ENCODE data around the gene CACNA2D3.

Gene CACNA2D3

DNA sequence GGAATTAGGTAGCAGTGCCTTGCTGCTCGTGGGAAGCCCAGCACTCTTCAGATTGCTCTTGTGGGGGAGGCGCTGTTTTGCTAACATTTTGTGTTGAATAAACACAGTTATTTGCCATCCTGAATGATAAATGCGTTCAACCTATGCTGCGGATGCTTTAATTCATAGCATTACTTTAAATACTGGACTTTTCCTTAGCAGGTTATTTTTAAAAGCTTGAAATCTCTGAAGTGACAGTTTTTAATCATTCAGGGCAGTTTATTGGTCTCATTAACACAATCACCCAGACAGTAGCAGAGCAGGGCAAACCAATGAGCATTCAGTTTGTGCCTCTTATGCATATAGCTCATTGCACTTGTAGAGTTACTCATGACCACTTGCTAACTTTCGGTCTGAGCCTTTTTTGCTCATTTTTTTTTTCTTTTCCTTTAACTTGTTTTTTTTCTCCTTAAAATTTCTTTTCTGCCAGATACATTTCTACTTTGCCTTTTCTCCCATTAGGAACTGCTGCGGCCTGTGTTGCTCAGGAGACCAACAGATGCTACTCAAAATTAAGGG lies 5.2 kb downstream of the CACNA2D3 start:
- no peak for DNase-seq

GRCh38 chr3:54131026-54131605 lies 8.8 kb downstream of the CACNA2D3 start:
- DNase-seq: no peak

- no peak for DNase-seq
These were observed 9.5 kb downstream of the CACNA2D3 start for GRCh38 chr3:54131890-54132289.

- no peak for DNase-seq
These were observed 10.3 kb downstream of the CACNA2D3 start for GRCh38 chr3:54132685-54133084.

- no peak for DNase-seq
These were observed 10.8 kb downstream of the CACNA2D3 start for GRCh38 chr3:54133196-54133595.

DNA sequence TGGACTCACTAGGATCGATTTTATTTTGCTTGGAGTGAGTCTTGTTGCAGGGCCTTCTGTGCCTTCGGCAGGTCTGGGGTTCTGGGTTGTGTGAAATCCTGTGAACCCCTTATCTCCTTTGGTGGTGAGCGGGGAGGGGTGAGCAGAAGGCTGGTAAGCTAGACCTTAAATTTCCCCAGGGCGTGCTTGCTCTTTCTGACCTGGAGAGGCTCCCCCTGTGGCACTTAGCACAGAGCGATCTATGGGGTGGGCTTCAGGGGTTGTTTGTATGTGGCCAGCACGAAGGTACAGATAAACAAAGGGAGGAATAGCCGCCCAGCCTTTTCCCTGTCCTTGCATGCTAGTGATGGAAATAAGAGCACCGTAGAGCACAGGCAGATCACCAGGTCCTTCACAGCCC lies 11.8 kb downstream of the CACNA2D3 start:
- DNase-seq: no peak

DNA sequence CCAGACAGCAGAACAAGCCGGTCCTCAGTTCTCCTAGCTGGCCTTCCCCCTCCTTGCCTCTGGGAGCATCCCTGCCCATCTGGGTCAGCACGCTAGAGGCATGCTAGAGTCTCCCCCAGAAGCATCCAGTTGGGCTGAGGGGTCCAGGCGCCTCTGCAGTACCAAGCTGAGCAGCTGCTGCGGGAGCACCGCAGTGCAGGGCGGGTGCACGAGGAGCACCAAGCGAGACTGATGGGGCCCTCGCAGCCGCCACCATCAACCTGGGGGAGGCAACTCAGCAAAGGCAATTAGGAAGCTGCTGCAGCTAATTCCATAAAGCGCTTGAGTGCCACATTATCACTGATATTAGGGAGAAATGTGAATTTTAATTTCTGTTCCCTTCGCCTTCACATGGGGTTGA lies 12.4 kb downstream of the CACNA2D3 start:
- DNase-seq: no peak

GRCh38 chr3:54137311-54137710 lies 15.0 kb downstream of the CACNA2D3 start:
- no peak for DNase-seq

DNA sequence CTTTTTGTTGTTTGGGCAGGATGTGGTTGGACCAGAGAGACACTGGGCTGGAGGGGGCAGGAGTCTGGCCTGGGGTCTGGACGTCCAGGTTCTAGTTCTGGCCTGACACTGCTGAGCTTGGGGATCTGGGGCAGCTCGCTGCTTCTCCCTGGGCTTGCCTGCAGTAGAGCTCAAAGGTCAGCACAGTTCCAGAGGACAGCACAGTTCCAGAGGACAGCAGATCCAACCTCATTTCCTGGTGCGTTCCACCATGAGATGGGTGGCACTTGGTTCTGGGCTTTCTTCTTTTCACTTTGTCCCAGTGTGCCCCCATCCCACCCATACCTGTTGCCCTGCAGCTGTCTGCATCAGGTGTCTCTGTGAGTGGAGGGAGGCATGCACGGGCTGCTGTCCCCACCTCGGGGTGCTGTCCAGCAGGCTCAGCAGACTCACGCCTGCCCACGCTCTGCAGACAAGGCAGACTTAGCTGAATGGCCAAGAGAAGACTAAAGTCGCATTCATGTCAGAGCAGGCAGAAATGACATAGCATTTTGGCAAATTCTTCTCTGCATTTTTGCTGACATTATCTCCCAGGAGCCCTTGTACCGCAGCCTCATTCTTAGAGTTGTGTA lies 16.7 kb downstream of the CACNA2D3 start:
- no peak for DNase-seq

DNA sequence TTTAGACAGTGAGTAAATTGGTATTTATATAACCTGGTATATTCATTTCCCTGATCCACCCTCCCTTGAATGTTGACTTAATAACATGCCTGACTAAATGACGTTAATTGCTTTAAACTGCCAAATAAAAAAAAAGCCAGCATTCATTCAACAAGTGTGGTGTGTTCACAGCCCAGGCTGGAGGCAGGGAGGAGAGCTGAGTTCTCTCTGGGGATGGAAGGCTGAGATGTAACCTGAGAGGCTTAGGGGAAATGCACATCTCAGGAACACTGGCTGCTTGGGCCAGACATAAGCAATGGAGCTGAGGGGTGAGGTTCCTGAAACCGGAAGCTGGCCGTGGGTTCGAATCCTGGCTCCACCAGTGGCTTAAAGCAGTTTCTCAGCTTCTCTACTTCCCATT lies 17.3 kb downstream of the CACNA2D3 start:
- no peak for DNase-seq

DNA sequence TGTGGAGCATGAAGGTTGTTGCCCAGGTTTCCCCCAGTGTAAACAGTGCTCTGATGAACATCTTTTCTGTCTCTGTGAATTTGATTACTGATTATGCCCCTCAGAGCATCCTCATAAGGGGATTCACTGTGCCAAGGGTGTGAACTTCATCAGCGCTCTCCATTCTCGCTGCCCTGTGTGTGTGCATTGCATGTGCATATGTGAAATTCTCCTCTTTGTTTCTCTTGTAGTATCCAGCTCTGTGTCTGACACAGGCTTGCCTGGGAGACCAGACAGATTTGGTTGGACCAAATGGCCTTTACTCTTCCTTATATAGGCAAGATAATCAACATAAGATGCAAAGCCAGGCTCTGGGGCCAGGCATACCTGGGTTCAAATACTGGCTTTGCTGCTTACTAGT lies 21.9 kb downstream of the CACNA2D3 start:
- DNase-seq: no peak

GRCh38 chr3:54146506-54147239 lies 24.3 kb downstream of the CACNA2D3 start:
- peak; percentile 45 for DNase-seq

DNA sequence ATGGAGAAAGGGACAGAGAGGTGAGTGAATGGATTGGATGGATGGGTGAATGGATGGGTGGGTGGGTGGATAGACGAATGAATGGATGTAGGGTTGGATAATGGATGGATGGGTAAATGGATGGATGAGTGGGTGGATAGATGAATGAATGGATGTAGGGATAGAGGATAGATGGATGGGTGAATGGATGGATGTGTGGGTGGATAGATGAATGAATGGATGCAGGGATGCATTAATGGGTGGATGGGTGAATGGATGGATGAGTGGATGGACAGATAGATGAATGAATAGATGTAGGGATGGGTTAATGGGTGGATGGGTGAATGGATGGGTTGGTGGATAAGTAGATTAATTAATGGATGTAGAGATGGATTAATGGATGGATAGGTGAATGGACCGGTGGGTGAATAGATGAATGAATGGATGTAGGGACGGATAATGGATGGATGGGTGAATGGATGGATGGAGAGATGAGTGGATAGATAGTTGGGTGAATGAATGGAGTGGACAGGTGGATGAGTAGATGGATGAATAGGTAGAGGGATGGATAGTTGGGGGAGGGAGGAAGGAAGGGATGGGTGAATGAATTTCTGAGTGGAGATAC lies 28.6 kb downstream of the CACNA2D3 start:
- DNase-seq: no peak

DNA sequence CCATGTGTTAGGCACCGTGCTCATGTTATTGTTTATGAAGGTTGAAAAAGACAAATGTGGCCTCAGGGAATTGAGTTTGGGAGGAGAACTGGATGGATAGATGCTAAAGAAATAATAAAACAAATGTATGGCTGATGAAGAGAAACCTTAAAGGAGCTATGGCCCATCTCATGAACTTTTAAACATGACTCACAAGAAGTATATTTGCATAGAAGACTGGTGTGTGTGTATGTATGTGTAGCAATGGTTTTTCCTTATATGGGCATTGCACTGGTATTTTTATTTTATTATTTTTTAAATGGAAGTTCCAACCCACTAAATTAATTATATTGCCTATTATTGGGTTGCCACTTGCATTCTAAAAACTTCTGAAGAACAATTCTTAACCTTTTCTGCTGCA lies 31.1 kb downstream of the CACNA2D3 start:
- DNase-seq: no peak

- DNase-seq: no peak
These were observed 35.5 kb downstream of the CACNA2D3 start for GRCh38 chr3:54157860-54158259.

DNA sequence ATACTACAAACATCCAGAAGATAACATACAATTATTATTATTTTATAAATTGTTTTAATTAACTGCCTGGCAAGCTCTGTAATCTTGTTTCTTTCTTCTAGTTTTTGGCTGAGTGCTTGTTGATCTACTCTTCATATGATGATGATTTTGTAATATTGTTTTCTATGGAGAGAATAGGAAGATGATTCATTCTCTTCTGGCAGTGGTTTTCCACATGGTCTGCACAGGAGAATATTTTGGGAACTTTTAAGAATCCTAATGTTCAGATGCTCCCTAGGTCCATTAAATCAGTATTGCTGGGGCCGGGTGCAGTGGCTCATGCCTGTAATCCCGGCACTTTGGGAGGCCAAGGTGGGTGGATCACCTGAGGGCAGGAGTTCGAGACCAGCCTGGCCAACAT lies 37.6 kb downstream of the CACNA2D3 start:
- DNase-seq: no peak

DNA sequence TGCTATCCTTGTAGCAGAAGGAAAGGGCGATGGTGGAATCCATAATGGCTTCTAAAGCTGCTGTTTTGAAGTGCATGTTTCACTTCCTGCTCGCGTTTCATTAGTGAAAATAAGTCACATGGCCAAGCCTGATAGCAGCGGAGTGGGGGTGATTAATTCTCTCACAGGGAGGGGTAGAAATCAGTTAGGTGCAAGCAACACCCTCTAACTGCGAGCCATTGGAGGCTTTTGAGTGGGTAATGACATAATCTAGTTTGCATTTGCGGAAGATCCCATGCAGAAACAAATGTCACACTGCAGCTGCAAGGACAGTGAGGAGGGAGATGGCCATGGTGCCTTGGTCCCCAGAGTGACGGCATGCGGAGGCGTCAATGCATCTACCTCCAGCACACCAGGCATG lies 41.1 kb downstream of the CACNA2D3 start:
- DNase-seq: no peak

DNA sequence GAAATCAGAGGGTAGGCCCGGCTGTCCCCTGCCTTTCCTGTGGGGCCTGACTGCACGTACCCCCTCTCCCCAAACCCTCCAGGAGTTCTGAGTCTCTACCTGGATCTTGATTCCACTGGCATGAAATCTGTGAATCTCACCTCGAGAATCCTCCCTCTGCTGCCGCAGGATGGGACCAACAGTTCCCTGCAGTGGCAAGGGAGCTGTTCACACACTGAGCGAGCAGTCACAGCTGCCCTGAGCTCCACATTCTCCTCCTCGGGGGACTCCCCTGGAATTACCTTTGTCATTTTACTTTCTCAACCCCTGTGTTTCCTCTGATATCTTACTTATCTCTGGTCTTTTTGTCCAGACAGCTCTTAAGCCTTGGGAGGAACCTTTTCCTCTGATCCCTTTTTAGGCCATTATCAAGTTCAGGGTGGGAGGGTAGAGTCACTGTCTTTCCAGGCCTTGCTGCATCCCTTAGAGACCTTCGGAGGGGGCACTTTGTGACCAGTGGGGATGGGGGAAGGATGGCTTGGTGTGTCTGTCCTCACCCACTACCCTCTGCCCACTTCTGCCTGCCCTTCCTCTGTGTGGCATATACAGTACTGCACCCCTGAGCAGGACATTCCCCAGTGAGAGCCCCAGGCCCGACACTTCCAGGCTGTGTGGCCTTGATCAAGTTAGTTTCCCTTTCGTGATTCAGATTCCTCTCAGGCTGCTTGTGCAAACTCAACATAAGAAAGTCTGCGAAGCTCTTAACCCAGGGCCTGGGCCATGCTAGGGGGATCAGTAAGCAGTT lies 42.0 kb downstream of the CACNA2D3 start:
- DNase-seq: no peak

DNA sequence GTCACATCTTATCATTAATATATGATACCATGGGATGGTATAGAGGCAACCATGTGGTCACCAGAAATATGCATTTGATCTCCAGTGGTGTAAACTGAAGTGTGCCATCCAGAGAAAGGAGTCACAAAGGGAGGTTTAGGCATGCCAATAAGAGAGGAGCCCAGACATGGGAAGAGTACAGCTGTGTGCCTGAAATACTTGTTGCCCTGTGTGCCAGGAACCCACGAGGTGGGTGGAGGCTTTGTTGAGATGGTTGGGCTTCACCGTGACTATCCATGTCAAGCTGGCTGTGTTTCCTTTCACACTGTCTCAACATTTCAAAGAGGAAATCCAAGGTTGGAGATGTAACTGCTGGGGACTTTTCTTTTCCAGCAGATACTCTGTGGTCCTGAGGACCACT lies 43.5 kb downstream of the CACNA2D3 start:
- DNase-seq: no peak

GRCh38 chr3:54167999-54168398 lies 45.6 kb downstream of the CACNA2D3 start:
- DNase-seq: no peak

- no peak for DNase-seq
These were observed 46.1 kb downstream of the CACNA2D3 start for GRCh38 chr3:54168451-54168850.

DNA sequence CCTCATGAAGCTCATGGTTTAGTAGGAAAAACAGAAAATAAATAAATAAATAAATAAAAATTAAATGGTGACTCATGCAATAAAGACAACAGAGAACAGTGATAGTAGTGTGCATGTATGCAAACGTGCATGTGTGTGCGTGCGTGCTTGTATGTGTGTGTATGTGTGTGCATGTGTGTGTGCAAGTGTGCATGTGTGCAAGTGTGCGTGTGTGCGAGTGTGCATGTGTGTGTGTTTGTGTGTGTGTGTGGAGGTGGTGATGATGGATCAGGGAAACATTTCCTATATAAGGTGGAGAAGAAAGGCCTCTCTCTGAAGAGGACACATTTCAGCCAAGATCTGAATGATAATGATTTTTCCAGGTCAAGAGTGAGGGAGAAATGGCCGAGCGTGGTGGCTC lies 47.2 kb downstream of the CACNA2D3 start:
- DNase-seq: no peak

Measured in right kidney (tissue), 1 donor.